HFFc6 (cell line): ENCODE results near the gene ISG20. TPM values are rescaled to one million over a fixed set of nuclear protein-coding genes. Genes with fewer than 3 reads are reported as not detected.
"Not testable (repeated sequence)": the region's sequence is repeated elsewhere in the genome, so short reads cannot be mapped to it uniquely, and the experiment has no call there.

Experiments
- DNase-seq: peaks from one replicate; pipeline ENCODE4 v3.0.0-alpha.2; 2018
- H3K27ac Mint-ChIP-seq: 2 replicates; pipeline ENCODE4 v1.8.0; 2020; ENCODE audit warnings: mild to moderate bottlenecking, mixed read lengths
- H3K27me3 Mint-ChIP-seq: 2 replicates; pipeline ENCODE4 v1.8.0; 2021; ENCODE audit warnings: mild to moderate bottlenecking, moderate library complexity, mixed read lengths; ENCODE audit not compliant: insufficient read depth
- H3K36me3 Mint-ChIP-seq: 2 replicates; pipeline ENCODE4 v1.8.0; 2021; ENCODE audit warnings: low read depth, mixed read lengths
- H3K4me1 Mint-ChIP-seq: 2 replicates; pipeline ENCODE4 v1.8.0; 2020; ENCODE audit warnings: low read depth, mixed read lengths
- H3K4me3 Mint-ChIP-seq: 2 replicates; pipeline ENCODE4 v1.8.0; 2020; ENCODE audit warnings: mild to moderate bottlenecking, moderate library complexity, mixed read lengths
- H3K9me3 Mint-ChIP-seq: 2 replicates; pipeline ENCODE4 v1.8.0; 2020; ENCODE audit warnings: mild to moderate bottlenecking, mixed read lengths
- total RNA-seq, 6 experiments: library from RNA; stranded (reverse); fragmentation: NEBNext Ultra II Directional; extraction: Animal tissue kit (Norgen Biotek cat#: 25700); gene quantifications; 2 replicates in 1 of 6; 3 replicates in 5 of 6; pipeline ENCODE4 v1.2.3, GENCODE V29; 2021
- TF ChIP-seq, protein P1 (sequence below): fragments of 200-600 bp; sonication (generic); IDR thresholded peaks from 2 replicates; pipeline ENCODE4 v1.5.0; 2021; ENCODE audit warnings: antibody characterized with exemption, mild to moderate bottlenecking

The ISG20 gene
- total RNA-seq, 6 experiments from 2014 or later: 0.47 to 1.5 (median 0.76) TPM

DNA sequence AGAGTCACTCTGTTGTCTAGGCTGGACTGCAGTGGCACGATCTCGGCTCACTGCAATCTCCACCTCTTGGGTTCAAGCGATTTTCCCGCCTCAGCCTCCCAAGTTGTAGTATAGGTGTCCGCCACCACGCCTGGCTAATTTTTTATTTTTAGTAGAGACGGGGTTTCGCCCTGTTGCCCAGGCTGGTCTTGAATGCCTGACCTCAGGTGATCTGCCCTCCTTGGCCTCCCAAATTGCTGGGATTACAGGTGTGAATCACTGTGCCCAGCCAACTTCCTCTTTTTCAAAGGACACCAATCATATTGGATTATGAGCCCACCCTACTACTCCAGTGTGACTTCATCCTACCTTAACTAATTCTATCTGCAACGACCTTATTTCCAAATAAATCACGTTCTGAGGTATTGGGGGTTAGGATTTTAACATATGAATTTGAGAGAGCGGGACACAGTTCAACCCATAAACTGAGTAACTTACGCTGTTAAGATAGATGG lies 3.2 kb downstream of the ISG20 start:
- Mint-ChIP-seq H3K36me3 (no peaks in the 10 kb centered on the region), H3K4me1 (peaks cover 31% of the 10 kb centered on the region), H3K27ac (no peak overlapping the region), H3K9me3 (no peaks in the 10 kb centered on the region), H3K4me3 (no peak overlapping the region), H3K27me3 (peaks cover 11% of the 10 kb centered on the region)
- DNase-seq: no peak
- TF ChIP-seq, protein P1, sequence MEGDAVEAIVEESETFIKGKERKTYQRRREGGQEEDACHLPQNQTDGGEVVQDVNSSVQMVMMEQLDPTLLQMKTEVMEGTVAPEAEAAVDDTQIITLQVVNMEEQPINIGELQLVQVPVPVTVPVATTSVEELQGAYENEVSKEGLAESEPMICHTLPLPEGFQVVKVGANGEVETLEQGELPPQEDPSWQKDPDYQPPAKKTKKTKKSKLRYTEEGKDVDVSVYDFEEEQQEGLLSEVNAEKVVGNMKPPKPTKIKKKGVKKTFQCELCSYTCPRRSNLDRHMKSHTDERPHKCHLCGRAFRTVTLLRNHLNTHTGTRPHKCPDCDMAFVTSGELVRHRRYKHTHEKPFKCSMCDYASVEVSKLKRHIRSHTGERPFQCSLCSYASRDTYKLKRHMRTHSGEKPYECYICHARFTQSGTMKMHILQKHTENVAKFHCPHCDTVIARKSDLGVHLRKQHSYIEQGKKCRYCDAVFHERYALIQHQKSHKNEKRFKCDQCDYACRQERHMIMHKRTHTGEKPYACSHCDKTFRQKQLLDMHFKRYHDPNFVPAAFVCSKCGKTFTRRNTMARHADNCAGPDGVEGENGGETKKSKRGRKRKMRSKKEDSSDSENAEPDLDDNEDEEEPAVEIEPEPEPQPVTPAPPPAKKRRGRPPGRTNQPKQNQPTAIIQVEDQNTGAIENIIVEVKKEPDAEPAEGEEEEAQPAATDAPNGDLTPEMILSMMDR: no peak

DNA sequence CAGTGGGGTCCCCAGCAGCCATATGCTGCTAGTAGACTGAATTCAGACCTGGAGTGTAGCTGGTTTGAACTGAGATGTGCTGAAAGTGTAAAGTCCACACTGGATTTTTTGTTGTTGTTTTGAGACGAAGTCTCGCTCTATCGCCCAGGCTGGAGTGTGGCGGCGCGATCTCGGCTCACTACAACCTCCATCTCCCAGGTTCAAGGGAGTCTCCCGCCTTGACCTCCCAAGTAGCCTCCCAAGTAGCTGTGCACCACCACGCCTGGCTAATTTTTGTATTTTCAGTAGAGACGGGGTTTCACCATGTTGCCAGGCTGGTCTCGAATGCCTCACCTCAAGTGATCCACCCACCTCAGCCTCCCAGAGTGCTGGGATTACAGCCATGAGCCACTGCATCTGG lies 3.7 kb downstream of the ISG20 start:
- Mint-ChIP-seq H3K27me3 (peaks cover 11% of the 10 kb centered on the region; the same call in 1 of the 2 replicates), H3K4me1 (peaks cover 28% of the 10 kb centered on the region)
- H3K27ac Mint-ChIP-seq, H3K9me3 Mint-ChIP-seq, H3K36me3 Mint-ChIP-seq, H3K4me3 Mint-ChIP-seq, DNase-seq: not testable (repeated sequence)

DNA sequence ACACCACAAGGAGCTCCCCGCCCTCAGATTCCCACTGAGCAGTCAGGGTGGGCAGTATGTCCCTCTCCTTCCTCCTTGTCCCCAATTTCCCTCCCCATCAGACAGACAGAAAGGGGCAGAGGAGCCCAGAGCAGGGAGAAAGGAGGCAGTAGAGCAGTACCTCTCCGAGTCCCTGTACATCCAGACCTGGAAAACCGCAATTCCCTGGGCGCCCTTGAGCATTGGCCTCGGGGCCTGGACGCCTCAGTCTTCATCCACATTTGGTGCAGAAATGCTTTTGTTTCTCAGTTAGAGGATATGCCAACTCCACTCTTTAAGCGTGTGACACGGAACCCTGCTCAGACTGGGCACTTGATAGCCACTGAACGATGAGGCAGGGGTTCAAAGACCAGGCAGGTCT lies 5.9 kb downstream of the ISG20 start:
- DNase-seq: no peak
- Mint-ChIP-seq H3K4me1 (peaks cover 31% of the 10 kb centered on the region), H3K27ac (no peak overlapping the region), H3K9me3 (no peaks in the 10 kb centered on the region), H3K4me3 (no peak overlapping the region), H3K27me3 (peaks cover 1% of the 10 kb centered on the region; the same call in 1 of the 2 replicates), H3K36me3 (no peaks in the 10 kb centered on the region)
- TF ChIP-seq, protein P1: no peak

DNA sequence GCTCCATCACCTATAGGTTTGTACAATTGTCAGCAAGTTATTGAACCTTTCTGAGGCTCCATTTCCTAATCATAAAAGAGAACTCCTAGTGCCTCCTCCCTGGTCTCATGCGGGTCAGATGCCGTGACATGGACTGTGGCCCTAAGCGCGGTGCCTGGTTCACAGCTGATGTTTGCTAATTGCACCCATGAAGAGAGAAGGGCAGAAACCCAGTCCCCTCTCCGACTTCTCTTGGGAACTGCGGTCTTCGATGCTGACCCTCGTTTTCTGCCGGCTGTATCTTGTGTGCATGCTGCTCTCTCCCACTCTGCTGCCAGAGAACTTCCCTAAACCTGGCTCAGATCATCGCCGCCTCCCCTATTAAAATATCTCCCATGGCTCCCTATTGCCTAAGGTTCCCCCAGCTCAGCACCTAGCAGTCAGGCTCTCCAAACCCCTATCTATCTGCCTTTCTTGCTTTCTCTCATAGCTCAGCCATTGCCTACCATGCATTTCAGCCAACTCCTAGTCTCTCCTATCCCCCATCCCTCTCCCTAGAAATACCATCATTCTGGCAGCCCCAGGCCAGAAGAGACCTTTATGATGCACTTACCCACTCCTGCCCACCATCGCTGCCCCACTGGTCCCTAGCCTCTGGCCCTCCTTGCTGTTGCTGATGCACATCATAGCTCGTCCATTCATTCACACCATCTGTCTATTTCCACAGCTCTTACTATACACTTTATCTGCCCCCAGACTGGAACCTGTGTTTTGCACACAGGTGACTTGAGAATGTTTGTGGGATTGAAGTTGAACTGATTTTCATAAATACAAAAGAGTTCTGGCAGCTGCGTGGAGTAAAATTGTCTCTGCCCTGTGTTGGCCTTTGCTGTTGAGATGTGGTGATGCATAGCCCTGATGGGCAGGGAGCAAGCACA lies 6.6 kb downstream of the ISG20 start:
- Mint-ChIP-seq H3K4me3 (no peak overlapping the region), H3K4me1 (peaks cover 26% of the 10 kb centered on the region), H3K27me3 (peaks cover 1% of the 10 kb centered on the region; the same call in 1 of the 2 replicates), H3K9me3 (no peaks in the 10 kb centered on the region), H3K36me3 (no peaks in the 10 kb centered on the region), H3K27ac (no peak overlapping the region)
- no peak for DNase-seq
- TF ChIP-seq, protein P1: no peak

DNA sequence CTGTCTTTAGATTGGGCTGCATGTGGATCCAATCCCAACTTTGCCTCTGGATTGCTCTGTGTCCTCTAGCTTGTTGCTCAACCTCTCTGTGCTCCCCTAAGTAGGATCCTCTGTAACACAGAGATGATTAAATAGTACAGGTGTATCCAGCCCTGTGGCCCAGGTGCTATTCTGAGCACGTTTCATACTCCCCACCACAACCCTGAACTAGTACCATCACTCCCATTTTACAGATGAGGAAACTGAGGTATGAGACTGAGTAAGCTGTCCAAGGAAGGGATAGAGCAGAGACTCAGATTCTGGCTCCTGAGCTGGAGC lies 7.2 kb downstream of the ISG20 start:
- Mint-ChIP-seq H3K27me3 (0 out of 2 replicates have a peak, but pooled peaks cover 1% of the 10 kb centered on the region), H3K27ac (no peak overlapping the region), H3K4me1 (peaks cover 26% of the 10 kb centered on the region), H3K4me3 (no peak overlapping the region), H3K9me3 (no peaks in the 10 kb centered on the region), H3K36me3 (no peaks in the 10 kb centered on the region)
- TF ChIP-seq, protein P1: no peak
- no peak for DNase-seq

DNA sequence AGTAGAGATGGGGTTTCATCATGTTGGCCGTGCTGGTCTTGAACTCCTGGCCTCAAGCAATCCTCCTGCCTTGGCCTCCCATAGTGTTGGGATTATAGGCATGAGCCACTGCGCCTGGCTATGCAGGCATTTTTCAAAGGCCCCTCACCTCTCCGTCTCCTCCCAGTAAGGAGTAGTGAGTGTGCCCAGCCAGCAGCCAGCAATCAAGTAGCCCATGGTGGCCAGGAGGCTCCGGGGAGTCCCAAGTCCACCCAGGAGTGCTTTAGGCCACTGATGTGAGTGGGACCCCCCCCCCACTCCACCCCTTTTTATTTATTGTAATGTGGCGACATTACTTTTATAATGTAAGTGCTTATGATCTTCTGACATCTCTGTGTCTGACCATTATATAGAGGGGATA lies 8.1 kb downstream of the ISG20 start:
- TF ChIP-seq, protein P1: no peak
- Mint-ChIP-seq H3K4me3 (no peak overlapping the region), H3K27me3 (0 out of 2 replicates have a peak, but pooled peaks cover 1% of the 10 kb centered on the region), H3K9me3 (no peaks in the 10 kb centered on the region), H3K27ac (no peak overlapping the region), H3K4me1 (peaks cover 26% of the 10 kb centered on the region), H3K36me3 (no peaks in the 10 kb centered on the region)
- DNase-seq: no peak
